KMS-11 (cell line): ENCODE measurements around the gene TRIM69.

ENCODE experiments used
- H2AFZ ChIP-seq: fragments of 200-600 bp; sonication (generic); 2 replicates; pipeline ENCODE4 v1.6.1; 2016; ENCODE audit warnings: antibody characterized with exemption, mixed run types, low read depth
- H3K27ac ChIP-seq: fragments of 200-600 bp; sonication (generic); 2 replicates; pipeline ENCODE4 v1.6.1; 2016; ENCODE audit warnings: mild to moderate bottlenecking, mixed run types
- H3K27me3 ChIP-seq: fragments of 200-600 bp; sonication (generic); 2 replicates; pipeline ENCODE4 v1.6.1; 2017; ENCODE audit warnings: mild to moderate bottlenecking, low read depth, mixed run types, moderate library complexity; ENCODE audit not compliant: insufficient read depth
- H3K36me3 ChIP-seq: fragments of 200-600 bp; sonication (generic); 2 replicates; pipeline ENCODE4 v1.6.1; 2017; ENCODE audit warnings: mild to moderate bottlenecking, mixed run types; ENCODE audit not compliant: insufficient read depth
- H3K4me1 ChIP-seq: fragments of 200-600 bp; sonication (generic); 2 replicates; pipeline ENCODE4 v1.6.1; 2016; ENCODE audit warnings: mild to moderate bottlenecking, low read depth, mixed run types; ENCODE audit not compliant: poor library complexity, severe bottlenecking
- H3K4me2 ChIP-seq: fragments of 200-600 bp; sonication (generic); 2 replicates; pipeline ENCODE4 v1.7.0; 2016; ENCODE audit warnings: mild to moderate bottlenecking, mixed run types
- H3K4me3 ChIP-seq: fragments of 200-600 bp; sonication (generic); IDR thresholded peaks from 2 replicates; pipeline ENCODE4 v1.6.1; 2017; ENCODE audit warnings: low read depth, low read length, mixed read lengths; ENCODE audit not compliant: insufficient read depth
- H3K79me2 ChIP-seq: fragments of 200-600 bp; sonication (generic); 2 replicates; pipeline ENCODE4 v1.6.1; 2016; ENCODE audit warnings: low read depth, mixed run types; ENCODE audit not compliant: insufficient read depth
- H3K9ac ChIP-seq: fragments of 200-600 bp; sonication (generic); 2 replicates; pipeline ENCODE4 v1.6.1; 2016; ENCODE audit warnings: mild to moderate bottlenecking, mixed run types
- H4K20me1 ChIP-seq: fragments of 200-600 bp; sonication (generic); 2 replicates; pipeline ENCODE4 v1.6.1; 2016; ENCODE audit warnings: mild to moderate bottlenecking, mixed run types; ENCODE audit not compliant: insufficient read depth
- TF ChIP-seq, protein P1 (sequence below): fragments of 200-600 bp; sonication (generic); conservative IDR thresholded peaks from 2 replicates; pipeline ENCODE4 v1.6.1; 2017; ENCODE audit warnings: low read depth, mild to moderate bottlenecking, antibody characterized with exemption, low read length, moderate library complexity, mixed read lengths

TRIM69 gene

DNA sequence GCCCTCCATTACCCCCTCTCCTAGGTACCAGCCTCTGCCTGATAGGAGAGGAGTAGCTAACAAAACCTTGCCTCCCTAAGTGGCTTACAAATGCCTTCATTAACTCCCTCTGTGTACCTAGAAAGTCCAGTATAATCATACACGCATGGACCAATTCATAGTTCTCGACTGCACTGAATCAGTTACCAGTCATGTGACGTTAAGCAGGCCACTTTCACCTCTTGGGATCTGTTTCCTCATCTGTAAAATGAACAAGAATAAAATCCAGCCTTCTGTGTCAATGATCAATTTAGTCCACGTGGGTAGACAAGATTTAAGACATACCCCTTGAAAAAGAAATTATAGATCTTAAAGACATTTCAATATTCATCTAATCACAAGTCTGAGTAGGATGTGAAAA is 72.2 kb downstream of the TRIM69 start:
- H3K4me1 ChIP-seq: no peaks in the 10 kb centered on the region
- no peaks in the 10 kb centered on the region for H3K36me3 ChIP-seq
- H3K27me3 ChIP-seq: no peaks in the 10 kb centered on the region
- no peak overlapping the region for H3K27ac ChIP-seq
- no peaks in the 10 kb centered on the region for H3K79me2 ChIP-seq
- no peak overlapping the region for H3K4me3 ChIP-seq
- H3K9ac ChIP-seq: no peak overlapping the region
- no peaks in the 10 kb centered on the region for H4K20me1 ChIP-seq
- H2AFZ ChIP-seq: no peak overlapping the region
- TF ChIP-seq, protein P1, sequence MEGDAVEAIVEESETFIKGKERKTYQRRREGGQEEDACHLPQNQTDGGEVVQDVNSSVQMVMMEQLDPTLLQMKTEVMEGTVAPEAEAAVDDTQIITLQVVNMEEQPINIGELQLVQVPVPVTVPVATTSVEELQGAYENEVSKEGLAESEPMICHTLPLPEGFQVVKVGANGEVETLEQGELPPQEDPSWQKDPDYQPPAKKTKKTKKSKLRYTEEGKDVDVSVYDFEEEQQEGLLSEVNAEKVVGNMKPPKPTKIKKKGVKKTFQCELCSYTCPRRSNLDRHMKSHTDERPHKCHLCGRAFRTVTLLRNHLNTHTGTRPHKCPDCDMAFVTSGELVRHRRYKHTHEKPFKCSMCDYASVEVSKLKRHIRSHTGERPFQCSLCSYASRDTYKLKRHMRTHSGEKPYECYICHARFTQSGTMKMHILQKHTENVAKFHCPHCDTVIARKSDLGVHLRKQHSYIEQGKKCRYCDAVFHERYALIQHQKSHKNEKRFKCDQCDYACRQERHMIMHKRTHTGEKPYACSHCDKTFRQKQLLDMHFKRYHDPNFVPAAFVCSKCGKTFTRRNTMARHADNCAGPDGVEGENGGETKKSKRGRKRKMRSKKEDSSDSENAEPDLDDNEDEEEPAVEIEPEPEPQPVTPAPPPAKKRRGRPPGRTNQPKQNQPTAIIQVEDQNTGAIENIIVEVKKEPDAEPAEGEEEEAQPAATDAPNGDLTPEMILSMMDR: no peak
- H3K4me2 ChIP-seq: no peak overlapping the region

DNA sequence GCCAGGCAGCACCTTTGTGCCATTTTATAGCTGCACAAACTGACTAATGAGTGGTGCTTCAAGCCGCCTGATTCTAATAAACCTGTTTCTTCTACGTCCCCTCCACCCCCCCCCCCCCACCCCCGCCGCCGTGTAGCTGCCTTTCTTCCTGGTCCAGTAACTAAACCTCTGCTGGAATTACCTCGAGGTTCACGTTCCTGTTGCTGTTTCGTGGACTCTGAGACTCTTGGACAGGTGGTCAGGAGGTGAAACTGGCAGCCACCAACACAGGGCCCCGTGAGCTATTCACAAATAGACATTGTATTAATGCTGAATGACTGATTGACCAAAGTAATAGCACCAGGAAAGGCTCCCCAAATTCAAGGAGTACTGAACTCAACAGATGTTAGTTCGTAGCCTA is 73.9 kb downstream of the TRIM69 start:
- TF ChIP-seq, protein P1: no peak
- H3K4me2 ChIP-seq: no peak overlapping the region
- no peak overlapping the region for H2AFZ ChIP-seq
- H3K4me1 ChIP-seq: no peaks in the 10 kb centered on the region
- no peak overlapping the region for H3K27ac ChIP-seq
- H4K20me1 ChIP-seq: no peaks in the 10 kb centered on the region
- H3K79me2 ChIP-seq: no peaks in the 10 kb centered on the region
- H3K4me3 ChIP-seq: no peak overlapping the region
- H3K9ac ChIP-seq: no peak overlapping the region
- no peaks in the 10 kb centered on the region for H3K36me3 ChIP-seq
- no peaks in the 10 kb centered on the region for H3K27me3 ChIP-seq

DNA sequence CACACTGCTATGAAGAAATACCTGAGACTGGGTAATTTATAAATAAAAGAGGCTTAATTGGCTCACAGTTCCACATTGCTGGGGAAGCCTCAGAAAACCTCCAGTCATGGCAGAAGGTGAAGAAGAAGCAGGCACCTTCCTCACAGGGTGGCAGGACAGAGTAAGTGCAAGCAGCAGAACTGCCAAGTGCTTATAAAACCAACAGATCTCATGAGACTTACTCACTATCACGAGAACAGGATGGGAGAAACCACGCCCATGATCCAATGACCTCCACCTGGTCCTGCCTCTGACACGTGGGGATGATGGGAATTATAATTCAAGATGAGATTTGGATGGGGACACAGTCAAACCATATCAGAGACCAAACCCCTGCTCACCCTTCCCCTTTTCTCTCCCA is 75.0 kb downstream of the TRIM69 start:
- Histone ChIP-seq H4K20me1 (no peaks in the 10 kb centered on the region), H3K36me3 (no peaks in the 10 kb centered on the region), H3K4me3 (no peak overlapping the region), H3K9ac (no peak overlapping the region), H3K27ac (no peak overlapping the region), H3K79me2 (no peaks in the 10 kb centered on the region), H3K4me1 (no peaks in the 10 kb centered on the region), H3K27me3 (no peaks in the 10 kb centered on the region), H2AFZ (no peak overlapping the region), H3K4me2 (no peak overlapping the region)
- TF ChIP-seq, protein P1: no peak

DNA sequence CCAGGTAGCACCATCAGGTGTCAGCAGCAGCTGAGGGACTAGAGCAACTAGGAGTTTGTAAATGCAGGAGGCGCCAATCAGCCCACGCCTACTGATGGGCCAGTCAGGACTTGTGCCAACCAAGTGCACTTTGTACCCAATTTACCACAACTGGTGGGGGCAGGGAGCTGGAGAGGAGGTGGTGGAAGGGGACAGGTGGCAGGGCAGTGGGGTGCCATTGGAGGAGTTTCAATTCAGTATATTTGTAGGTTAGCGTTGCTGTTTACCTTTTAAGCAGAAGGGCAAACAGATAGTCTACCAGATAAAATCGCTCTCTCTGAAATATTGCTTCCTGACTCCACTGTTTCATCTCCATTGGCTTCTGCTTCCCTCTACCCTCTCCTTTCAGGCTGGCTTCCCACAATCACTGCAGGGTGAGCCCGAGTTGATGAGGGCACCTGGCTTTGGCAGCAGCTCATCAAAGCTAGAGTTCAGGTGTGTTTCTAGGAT is 75.7 kb downstream of the TRIM69 start:
- Histone ChIP-seq H2AFZ (no peak overlapping the region), H3K4me3 (no peak overlapping the region), H4K20me1 (no peaks in the 10 kb centered on the region), H3K27ac (no peak overlapping the region), H3K36me3 (no peaks in the 10 kb centered on the region), H3K79me2 (no peaks in the 10 kb centered on the region), H3K9ac (no peak overlapping the region), H3K4me2 (no peak overlapping the region), H3K27me3 (no peaks in the 10 kb centered on the region), H3K4me1 (no peaks in the 10 kb centered on the region)
- TF ChIP-seq, protein P1: no peak
